ENCODE results near the gene RRP36.
A peak's percentile ranks its signal among the peaks of the same experiment; 100 is the strongest.

Gene RRP36

DNA sequence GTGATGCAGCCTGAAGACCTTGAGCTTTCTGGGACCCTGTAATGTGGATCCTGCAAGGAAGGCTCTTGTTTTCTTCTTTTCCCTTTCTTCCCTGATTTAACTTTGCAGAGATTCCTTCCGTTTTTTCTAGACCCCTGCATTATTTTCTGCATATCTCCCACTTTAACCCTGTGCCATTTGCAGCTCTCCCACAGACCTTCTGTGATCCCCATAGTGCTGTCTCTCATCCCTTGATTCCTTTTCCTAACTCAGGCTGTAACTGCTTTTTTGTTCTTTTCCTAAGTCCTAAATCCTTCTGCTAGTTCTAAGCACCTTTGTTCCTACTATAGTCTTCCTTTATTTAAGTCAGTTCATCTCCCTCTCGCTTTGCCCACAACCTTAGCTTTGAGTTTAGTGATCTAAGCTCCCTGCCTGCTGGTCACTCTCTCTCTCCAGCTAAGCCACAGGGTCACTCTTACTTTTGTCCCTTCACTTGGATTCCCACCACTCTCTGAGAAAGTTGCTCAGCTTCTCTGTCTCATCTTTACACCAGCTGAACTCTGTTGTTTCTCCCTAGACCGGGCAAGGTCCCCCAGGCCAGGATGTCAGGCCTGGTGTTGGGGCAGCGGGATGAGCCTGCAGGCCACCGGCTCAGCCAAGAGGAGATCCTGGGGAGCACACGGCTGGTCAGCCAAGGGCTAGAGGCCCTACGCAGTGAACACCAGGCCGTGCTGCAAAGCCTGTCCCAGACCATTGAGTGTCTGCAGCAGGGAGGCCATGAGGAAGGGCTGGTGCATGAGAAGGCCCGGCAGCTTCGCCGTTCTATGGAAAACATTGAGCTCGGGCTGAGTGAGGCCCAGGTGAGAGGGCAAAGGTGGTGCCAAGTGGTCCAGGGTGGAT, 39.6 kb downstream of the RRP36 start:
- DNase-seq, result no peak

DNA sequence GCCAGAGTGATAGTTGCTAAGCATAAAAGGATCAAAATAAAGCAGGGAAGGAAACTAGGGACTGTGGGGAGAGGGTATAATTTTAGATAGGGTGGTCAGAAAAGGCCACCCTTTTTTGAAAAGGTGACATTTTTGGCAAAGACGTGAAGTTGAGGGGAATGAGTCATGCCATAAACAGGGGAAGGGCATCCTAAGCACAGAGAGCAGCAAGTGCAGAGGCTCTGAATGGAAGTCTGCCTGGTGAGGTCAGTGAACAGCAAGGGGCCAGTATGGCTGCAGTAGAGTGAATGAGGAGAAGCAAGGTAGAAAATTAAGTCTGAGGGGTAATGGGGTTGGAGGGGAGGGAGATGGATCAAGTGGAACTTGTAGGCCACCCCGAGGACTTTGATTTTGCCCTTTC, 40.4 kb downstream of the RRP36 start:
- no peak for DNase-seq

DNA sequence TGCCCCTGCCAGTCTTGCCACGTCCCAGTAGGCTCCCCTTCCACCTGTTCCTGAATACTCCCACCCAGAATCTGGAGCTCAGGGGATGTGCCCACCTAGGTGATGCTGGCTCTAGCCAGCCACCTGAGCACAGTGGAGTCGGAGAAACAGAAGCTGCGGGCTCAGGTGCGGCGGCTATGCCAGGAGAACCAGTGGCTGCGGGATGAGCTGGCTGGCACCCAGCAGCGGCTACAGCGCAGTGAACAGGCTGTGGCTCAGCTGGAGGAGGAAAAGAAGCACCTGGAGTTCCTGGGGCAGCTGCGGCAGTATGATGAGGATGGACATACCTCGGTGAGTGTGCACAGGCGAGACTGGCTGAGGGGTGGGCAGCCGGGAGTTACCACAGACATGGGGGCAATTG, 41.4 kb downstream of the RRP36 start:
- DNase-seq, result no peak

DNA sequence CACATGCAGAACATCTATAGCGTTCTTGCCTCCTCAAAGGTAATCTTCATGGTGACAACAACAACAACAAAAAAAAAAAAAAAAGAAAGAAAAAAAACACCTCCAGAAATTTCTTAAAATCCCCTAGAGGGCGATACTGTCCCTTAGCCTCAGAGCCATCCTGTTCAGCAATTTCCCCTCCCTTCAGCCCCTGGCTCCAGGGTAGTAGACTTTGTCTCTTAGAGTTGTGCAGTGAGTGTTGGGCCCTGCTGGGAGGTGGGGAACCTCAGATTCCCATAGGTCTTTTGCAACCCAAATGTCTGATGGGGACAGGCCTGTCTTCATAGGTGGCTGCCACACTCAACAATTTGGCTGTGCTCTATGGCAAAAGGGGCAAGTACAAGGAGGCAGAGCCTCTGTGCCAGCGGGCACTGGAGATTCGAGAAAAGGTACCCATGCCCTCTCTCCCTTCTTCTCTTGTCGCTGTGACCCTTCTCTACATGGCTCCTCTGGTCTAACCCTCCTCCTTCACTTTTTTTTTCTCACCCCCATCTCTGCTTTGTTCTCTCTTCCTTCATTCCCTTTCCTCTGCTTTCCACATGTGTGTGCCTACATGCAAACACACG, 48.7 kb downstream of the RRP36 start:
- DNase-seq, result peak; percentile 46

DNA sequence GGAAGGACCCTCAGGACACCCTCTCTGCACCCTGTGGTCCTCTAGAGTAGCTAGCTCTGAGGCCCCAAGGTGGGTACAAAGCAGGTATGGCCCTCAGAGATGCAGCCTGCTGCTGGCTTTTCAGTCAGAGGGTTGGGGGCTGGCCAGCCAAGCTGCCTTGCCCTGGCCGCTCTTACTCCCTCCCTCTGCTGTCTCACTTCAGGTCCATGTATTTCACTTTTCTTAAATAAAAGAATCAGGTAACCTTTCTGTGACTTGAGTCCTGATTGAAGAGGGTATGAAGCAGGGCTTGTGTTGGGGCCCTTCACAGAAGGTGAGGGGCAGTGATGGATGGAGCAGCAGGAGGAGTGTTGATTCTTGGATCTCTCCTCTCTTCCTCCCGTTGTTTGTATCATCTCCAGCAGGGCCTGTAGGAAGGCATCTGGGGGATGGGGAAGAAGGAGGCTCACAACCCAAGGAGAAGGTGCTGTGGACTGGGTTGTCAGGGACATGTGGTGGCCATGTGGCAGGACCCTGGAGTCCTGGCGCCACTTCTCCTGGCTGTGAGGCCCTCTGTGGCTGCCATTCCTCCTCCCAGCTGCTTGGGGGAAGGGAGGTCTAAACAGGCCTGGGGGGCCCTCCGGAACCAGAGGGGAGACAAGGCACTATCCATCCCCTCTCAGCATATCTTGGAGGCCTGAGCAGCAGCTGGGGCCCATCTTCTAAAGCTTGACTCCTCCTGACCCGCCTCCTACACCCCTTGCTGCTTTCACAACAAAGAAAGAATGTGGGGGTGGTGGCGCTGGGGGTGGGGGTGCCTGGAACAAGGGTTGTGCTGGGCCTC, 53.6 kb downstream of the RRP36 start:
- peak; percentile 76 for DNase-seq

DNA sequence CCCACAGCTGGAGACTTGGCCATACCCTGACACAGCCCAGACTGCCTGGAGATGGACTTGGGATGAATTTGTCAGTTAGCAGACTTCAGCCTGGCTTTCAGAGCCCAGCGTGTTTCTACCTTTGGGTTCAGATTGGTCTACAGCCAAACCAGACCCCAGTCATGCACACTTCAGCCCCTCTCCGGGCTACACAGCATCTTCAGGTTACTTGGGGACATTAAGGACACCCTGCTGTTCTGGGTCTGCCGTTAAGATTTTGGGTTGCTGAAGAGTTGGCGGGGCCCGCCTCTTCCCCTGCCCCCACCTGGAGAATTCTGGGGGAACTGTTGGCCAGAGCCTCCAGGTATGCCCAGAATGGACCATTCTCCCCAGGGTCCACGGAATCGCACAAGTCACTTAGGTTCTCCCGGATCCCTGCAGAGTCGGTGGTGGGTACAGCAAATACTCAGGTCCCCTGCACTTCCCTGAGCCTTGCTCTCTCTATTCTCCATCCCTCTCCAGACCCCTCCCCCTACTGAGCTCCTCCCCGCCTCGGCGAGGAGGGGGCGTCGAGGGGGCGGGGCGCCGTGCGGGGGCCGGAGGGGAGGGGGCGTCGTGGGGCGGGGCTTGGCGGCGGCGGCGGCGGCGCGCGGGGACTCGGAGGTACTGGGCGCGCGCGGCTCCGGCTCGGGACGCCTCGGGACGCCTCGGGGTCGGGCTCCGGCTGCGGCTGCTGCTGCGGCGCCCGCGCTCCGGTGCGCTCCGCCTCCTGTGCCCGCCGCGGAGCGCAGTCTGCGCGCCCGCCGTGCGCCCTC, 54.4 kb downstream of the RRP36 start, which contains the start of gene PTK7:
TSS of gene PTK7 (plus strand) at position 645 of the 794 bp plus-strand sequence. CDS start 175 bp downstream, outside the sequence.
- DNase-seq, result peak; percentile 81

DNA sequence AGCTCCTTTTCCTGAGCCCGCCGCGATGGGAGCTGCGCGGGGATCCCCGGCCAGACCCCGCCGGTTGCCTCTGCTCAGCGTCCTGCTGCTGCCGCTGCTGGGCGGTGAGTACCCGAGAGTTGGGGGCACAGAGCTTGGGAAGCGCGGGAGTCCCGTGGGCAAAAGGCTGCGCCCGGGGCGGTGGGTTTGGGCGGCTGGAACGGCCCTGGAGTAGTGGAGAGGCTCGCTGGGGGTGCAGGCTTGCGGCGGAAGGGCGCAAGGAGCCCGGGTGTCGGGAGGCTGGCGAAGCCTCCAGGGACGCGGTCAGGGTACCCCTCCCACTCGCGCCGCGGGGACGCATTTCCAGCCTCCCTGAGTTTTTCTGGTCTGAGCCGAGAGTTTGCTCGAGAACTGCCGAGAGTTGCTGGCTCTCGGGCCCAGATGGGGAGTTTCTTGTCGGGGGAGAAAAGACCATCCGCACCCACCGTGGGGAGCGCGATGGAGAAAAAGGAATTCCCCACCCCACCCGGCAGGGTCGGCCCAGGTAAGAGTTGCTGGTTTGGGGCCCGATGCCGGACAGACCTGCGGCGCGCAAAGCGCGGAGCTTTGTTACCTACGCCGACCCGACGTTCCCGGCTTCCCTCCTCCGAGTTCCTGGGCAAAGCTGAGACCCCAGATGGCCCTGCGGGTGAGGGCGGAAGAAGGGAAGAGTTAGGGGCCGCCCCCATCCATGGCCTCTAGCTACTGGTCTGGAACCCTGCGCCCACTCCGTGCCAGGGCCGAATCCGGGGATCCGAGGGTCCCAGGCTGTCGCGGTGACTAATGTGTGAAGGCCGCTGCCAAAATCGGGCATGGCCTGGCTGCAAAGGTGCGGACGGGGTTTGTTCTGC, 55.3 kb downstream of the RRP36 start:
- DNase-seq, result peak; percentile 87

DNA sequence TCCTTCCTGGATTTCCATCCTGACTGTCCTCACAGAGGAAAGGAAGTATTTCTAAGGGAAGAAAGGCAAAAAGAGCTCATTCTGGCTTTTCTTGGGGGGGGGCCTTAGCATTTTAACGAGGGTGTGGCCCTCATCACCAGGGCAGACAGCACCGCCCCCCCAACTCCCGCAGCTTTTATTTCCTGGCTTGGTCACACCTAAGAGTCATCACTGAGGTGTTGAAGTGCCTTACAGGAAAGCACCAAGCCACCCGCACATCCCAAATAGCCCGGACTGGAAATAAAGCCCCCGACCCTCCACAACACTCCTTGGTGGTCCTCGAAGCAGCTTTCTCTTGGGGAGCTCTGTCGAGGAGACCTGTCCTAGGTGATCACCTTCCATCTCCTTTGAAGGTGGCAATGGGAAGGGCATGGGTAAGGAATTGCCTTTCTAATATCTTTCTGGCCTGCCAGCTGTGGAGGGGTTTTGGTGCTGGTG, 55.9 kb downstream of the RRP36 start:
- peak; percentile 17 for DNase-seq

DNA sequence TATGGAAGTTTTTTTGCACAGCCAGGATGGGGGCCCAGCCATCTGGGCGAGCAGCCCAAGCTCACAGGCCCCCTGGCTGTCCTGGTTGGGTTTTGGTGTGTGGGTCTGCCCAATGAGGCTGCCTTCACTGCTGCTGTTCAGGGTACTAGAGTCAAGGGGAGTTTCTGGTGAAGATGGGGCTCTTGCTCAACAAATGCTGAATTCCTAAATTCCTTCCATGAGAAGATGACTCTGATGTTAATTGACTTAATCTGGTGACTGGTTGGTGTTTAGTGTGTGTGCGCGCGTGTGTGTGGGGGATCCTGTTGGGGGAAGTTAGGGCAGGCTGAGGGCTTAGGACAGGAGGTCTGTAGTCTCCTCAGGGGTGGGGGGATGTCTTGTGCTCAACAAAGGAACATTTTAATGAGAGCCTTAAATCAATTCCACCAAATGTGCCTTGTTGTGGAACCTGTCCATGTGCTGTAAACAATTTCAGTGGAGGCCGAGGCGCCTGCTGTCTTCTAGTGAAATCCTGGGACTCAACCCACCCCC, 56.6 kb downstream of the RRP36 start:
- peak; percentile 42 for DNase-seq

DNA sequence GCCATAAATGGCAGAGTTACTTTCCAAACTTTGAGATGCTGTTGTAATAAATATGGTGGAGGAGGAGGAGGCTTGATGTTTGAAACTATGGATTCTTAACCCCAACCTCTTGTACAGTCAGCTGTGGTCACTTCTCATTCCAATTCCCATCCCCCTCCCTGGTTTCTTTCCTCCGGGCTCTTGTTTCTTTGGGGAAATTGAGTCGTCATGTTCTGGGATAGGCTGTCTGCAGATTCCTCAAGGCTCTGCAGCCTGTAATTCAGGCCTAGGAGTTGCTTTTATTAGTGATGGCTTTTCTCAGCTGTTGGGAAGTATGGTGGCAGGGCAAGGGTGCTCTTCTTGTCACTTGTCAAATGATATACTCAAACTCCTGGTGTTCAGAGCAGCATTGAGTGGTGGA, 57.3 kb downstream of the RRP36 start:
- DNase-seq, result no peak
